Measurements from ENCODE around the gene OR9Q1. TPM values are rescaled to one million over a fixed set of nuclear protein-coding genes. Genes with fewer than 3 reads are reported as not detected.

Gene OR9Q1
- total and polyA plus RNA-seq, 2 experiments from 2014 or later = not detected

DNA sequence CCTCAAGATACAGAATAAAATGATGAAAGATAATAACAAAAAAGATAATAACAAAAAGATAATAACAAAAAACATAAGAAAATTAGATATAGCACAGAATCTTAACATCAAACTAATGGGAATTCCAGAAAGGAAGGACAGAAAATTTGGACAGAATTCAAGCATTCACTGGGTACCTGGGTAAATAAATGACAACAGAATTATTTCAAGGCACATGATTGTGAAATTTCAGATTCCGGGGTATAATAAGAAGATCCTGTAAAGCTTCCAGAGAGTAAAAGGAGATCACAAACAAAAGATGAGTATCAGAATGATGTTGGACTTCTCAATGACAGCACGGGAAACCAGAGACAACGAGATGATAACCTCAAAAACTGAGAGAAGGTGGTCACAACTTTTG is 42.1 kb upstream of the OR9Q1 start:
- ATAC-seq (no peak), DNase-seq (ENCODE audit: low spot score) (no peak)
- Mint-ChIP-seq H3K27me3 (ENCODE audit: insufficient read depth, low read depth, poor library complexity) (no peaks in the 10 kb centered on the region), H3K9me3 (peaks cover 2% of the 10 kb centered on the region; the same call in 2 of the 3 replicates), H3K4me1 (peaks cover 9% of the 10 kb centered on the region; the same call in 1 of the 3 replicates), H3K27ac (no peak overlapping the region), H3K36me3 (ENCODE audit: low read depth) (no peaks in the 10 kb centered on the region), H3K4me3 (no peak overlapping the region)
- Histone ChIP-seq H2AFZ (0 out of 2 replicates have a peak overlapping the region, but pooled peaks have one; percentile 18), H3K4me3 (no peak overlapping the region), H3K4me1 (ENCODE audit: insufficient read depth) (no peaks in the 10 kb centered on the region), H3F3A (replicated peaks; ENCODE audit: low read depth) (no peaks in the 10 kb centered on the region), H3K9me2 (ENCODE audit: insufficient read depth) (peaks cover 10% of the 10 kb centered on the region), H3K79me2 (replicated peaks; ENCODE audit: insufficient read depth) (no peaks in the 10 kb centered on the region), H3K27me3 (ENCODE audit: insufficient read depth) (no peaks in the 10 kb centered on the region), H3K27ac (ENCODE audit: low read depth) (no peak overlapping the region), H4K20me1 (replicated peaks; ENCODE audit: insufficient read depth) (no peaks in the 10 kb centered on the region), H3K36me3 (ENCODE audit: insufficient read depth) (no peaks in the 10 kb centered on the region), H3K4me2 (no peak overlapping the region)
- TF ChIP-seq STAT1 (IDR thresholded peaks at IDR 0.05; ENCODE audit: unreplicated experiment) = no peak
- no peak for TF ChIP-seq EZH2phosphoT487 (IDR thresholded peaks at IDR 0.05; ENCODE audit: unreplicated experiment)
- TF ChIP-seq ZNF331 (CRISPR knock-in tag; IDR thresholded peaks at IDR 0.05; ENCODE audit: low read depth) = no peak
- no peak for TF ChIP-seq EZH2 (IDR thresholded peaks at IDR 0.05; ENCODE audit: low read depth, unreplicated experiment)
- no peak for TF ChIP-seq CTCF (conservative IDR thresholded peaks at IDR 0.05; ENCODE audit: low read depth in 2 of 2)
- TF ChIP-seq NANOG (IDR thresholded peaks at IDR 0.05; ENCODE audit: borderline replicate concordance) = no peak
- TF ChIP-seq CREB1 (CRISPR knock-in tag; IDR thresholded peaks at IDR 0.05; ENCODE audit: low read depth) = no peak
- no peak for TF ChIP-seq POLR2AphosphoS5 (IDR thresholded peaks at IDR 0.05; ENCODE audit: low read depth)
- TF ChIP-seq ETS1 (IDR thresholded peaks at IDR 0.05) = no peak
- TF ChIP-seq JUNB (IDR thresholded peaks at IDR 0.05; ENCODE audit: unreplicated experiment) = no peak
- TF ChIP-seq, protein P1, sequence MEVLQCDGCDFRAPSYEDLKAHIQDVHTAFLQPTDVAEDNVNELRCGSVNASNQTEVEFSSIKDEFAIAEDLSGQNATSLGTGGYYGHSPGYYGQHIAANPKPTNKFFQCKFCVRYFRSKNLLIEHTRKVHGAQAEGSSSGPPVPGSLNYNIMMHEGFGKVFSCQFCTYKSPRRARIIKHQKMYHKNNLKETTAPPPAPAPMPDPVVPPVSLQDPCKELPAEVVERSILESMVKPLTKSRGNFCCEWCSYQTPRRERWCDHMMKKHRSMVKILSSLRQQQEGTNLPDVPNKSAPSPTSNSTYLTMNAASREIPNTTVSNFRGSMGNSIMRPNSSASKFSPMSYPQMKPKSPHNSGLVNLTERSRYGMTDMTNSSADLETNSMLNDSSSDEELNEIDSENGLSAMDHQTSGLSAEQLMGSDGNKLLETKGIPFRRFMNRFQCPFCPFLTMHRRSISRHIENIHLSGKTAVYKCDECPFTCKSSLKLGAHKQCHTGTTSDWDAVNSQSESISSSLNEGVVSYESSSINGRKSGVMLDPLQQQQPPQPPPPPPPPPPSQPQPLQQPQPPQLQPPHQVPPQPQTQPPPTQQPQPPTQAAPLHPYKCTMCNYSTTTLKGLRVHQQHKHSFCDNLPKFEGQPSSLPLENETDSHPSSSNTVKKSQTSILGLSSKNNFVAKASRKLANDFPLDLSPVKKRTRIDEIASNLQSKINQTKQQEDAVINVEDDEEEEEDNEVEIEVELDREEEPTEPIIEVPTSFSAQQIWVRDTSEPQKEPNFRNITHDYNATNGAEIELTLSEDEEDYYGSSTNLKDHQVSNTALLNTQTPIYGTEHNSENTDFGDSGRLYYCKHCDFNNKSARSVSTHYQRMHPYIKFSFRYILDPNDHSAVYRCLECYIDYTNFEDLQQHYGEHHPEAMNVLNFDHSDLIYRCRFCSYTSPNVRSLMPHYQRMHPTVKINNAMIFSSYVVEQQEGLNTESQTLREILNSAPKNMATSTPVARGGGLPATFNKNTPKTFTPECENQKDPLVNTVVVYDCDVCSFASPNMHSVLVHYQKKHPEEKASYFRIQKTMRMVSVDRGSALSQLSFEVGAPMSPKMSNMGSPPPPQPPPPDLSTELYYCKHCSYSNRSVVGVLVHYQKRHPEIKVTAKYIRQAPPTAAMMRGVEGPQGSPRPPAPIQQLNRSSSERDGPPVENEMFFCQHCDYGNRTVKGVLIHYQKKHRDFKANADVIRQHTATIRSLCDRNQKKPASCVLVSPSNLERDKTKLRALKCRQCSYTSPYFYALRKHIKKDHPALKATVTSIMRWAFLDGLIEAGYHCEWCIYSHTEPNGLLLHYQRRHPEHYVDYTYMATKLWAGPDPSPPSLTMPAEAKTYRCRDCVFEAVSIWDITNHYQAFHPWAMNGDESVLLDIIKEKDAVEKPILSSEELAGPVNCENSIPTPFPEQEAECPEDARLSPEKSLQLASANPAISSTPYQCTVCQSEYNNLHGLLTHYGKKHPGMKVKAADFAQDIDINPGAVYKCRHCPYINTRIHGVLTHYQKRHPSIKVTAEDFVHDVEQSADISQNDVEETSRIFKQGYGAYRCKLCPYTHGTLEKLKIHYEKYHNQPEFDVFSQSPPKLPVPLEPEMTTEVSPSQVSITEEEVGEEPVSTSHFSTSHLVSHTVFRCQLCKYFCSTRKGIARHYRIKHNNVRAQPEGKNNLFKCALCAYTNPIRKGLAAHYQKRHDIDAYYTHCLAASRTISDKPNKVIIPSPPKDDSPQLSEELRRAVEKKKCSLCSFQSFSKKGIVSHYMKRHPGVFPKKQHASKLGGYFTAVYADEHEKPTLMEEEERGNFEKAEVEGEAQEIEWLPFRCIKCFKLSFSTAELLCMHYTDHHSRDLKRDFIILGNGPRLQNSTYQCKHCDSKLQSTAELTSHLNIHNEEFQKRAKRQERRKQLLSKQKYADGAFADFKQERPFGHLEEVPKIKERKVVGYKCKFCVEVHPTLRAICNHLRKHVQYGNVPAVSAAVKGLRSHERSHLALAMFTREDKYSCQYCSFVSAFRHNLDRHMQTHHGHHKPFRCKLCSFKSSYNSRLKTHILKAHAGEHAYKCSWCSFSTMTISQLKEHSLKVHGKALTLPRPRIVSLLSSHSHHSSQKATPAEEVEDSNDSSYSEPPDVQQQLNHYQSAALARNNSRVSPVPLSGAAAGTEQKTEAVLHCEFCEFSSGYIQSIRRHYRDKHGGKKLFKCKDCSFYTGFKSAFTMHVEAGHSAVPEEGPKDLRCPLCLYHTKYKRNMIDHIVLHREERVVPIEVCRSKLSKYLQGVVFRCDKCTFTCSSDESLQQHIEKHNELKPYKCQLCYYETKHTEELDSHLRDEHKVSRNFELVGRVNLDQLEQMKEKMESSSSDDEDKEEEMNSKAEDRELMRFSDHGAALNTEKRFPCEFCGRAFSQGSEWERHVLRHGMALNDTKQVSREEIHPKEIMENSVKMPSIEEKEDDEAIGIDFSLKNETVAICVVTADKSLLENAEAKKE (CRISPR knock-in tag; IDR thresholded peaks at IDR 0.05) = no peak

Measured in GM23338 (cell line).